HG03439 (cell line): ENCODE measurements around the gene SLC15A5.

ENCODE experiments used
- ATAC-seq: cut with Tn5 transposase; IDR thresholded peaks from one replicate; pipeline ENCODE4 v1.9.1; 2021; ENCODE audit warnings: mild to moderate bottlenecking, moderate library complexity; ENCODE audit not compliant: unreplicated experiment

The SLC15A5 gene

GRCh38 chr12:16183541-16183940 is 93.9 kb downstream of the SLC15A5 start:
- no peak for ATAC-seq

GRCh38 chr12:16175840-16176239 is 101.6 kb downstream of the SLC15A5 start:
- no peak for ATAC-seq

GRCh38 chr12:16174282-16174681 is 103.2 kb downstream of the SLC15A5 start:
- no peak for ATAC-seq

- no peak for ATAC-seq
Observed at GRCh38 chr12:16171348-16171747, 106.1 kb downstream of the SLC15A5 start.

- no peak for ATAC-seq
Observed at GRCh38 chr12:16168078-16168477, 109.4 kb downstream of the SLC15A5 start.

GRCh38 chr12:16166563-16167470 is 110.7 kb downstream of the SLC15A5 start:
- ATAC-seq: no peak

- no peak for ATAC-seq
Observed at GRCh38 chr12:16165506-16165905, 112.0 kb downstream of the SLC15A5 start.

GRCh38 chr12:16163901-16164300 is 113.6 kb downstream of the SLC15A5 start:
- ATAC-seq: no peak

- ATAC-seq: no peak
Observed at GRCh38 chr12:16163146-16163545, 114.3 kb downstream of the SLC15A5 start.

GRCh38 chr12:16159571-16159970 is 117.9 kb downstream of the SLC15A5 start:
- ATAC-seq: no peak

GRCh38 chr12:16158050-16158449 is 119.4 kb downstream of the SLC15A5 start:
- no peak for ATAC-seq

- no peak for ATAC-seq
Observed at GRCh38 chr12:16155938-16156337, 121.5 kb downstream of the SLC15A5 start.

- ATAC-seq: no peak
Observed at GRCh38 chr12:16154990-16155389, 122.5 kb downstream of the SLC15A5 start.

- ATAC-seq: no peak
Observed at GRCh38 chr12:16152885-16153673, 124.4 kb downstream of the SLC15A5 start.

GRCh38 chr12:16150276-16150675 is 127.2 kb downstream of the SLC15A5 start:
- no peak for ATAC-seq

- ATAC-seq: no peak
Observed at GRCh38 chr12:16148938-16149337, 128.5 kb downstream of the SLC15A5 start.
